ENCODE measurements around the gene TAOK3.

GRCh38 chr12:118193477-118193876 lies 179.2 kb downstream of the TAOK3 start:
- TF ChIP-seq CTCF (IDR thresholded peaks at IDR 0.05; ENCODE audit: extremely low read depth in 1 of 2, insufficient read depth in 1 of 2, low read depth in 1 of 2, low read length in 2 of 2) (no peak), GATA2 (IDR thresholded peaks at IDR 0.05; ENCODE audit: insufficient read depth, insufficient read length, low read depth, low read length) (no peak), POLR2A (IDR thresholded peaks at IDR 0.05; ENCODE audit: low read depth, low read length) (no peak), POLR2AphosphoS5 (IDR thresholded peaks at IDR 0.05; ENCODE audit: insufficient read depth, low read depth, low read length) (no peak), MYC (IDR thresholded peaks at IDR 0.05; ENCODE audit: low read depth, low read length) (no peak), JUN (IDR thresholded peaks at IDR 0.05; ENCODE audit: borderline replicate concordance, insufficient read depth, insufficient read length, low read depth) (no peak), EZH2 (IDR thresholded peaks at IDR 0.05; ENCODE audit: borderline replicate concordance, low read depth, low read length, severe bottlenecking) (no peak), FOS (IDR thresholded peaks at IDR 0.05; ENCODE audit: borderline replicate concordance, insufficient read depth, low read length) (no peak), MAX (IDR thresholded peaks at IDR 0.05; ENCODE audit: insufficient read depth, insufficient read length) (no peak)

Data from endothelial cell of umbilical vein (primary cell).